ENCODE measurements around the gene ATP9A.

ATP9A gene

GRCh38 chr20:51697096-51697826 lies 70.9 kb downstream of the ATP9A start:
- peak; percentile 44 for DNase-seq (ENCODE audit: low read depth)
- no peak overlapping the region for H3K4me3 ChIP-seq (ENCODE audit: low read depth, low read length)
- no peak for TF ChIP-seq CTCF (conservative IDR thresholded peaks at IDR 0.05; ENCODE audit: low read depth, low read length)

GRCh38 chr20:51696304-51697071 lies 71.7 kb downstream of the ATP9A start:
- DNase-seq (ENCODE audit: low read depth), result peak; percentile 43
- no peak for TF ChIP-seq CTCF (conservative IDR thresholded peaks at IDR 0.05; ENCODE audit: low read depth, low read length)

GRCh38 chr20:51695574-51696303 lies 72.5 kb downstream of the ATP9A start:
- peak; percentile 67 for DNase-seq (ENCODE audit: low read depth)
- no peak for TF ChIP-seq CTCF (conservative IDR thresholded peaks at IDR 0.05; ENCODE audit: low read depth, low read length)
- H3K4me3 ChIP-seq (ENCODE audit: low read depth, low read length), result peak overlapping the region; percentile 41

More at GRCh38 chr20:51696304-51697071, 71.7 kb downstream of the ATP9A start:
- H3K4me3 ChIP-seq (ENCODE audit: low read depth, low read length), result peak overlapping the region; percentile 41

GRCh38 chr20:51692806-51693400 lies 75.3 kb downstream of the ATP9A start:
- H3K4me3 ChIP-seq (ENCODE audit: low read depth, low read length), result no peak overlapping the region
- no peak for DNase-seq (ENCODE audit: low read depth)
- no peak for TF ChIP-seq CTCF (conservative IDR thresholded peaks at IDR 0.05; ENCODE audit: low read depth, low read length)

- no peak for TF ChIP-seq CTCF (conservative IDR thresholded peaks at IDR 0.05; ENCODE audit: low read depth, low read length)
Measured at GRCh38 chr20:51691703-51692102, 76.5 kb downstream of the ATP9A start.

GRCh38 chr20:51688600-51689244 lies 79.5 kb downstream of the ATP9A start:
- no peak overlapping the region for H3K4me3 ChIP-seq (ENCODE audit: low read depth, low read length)
- no peak for DNase-seq (ENCODE audit: low read depth)
- no peak for TF ChIP-seq CTCF (conservative IDR thresholded peaks at IDR 0.05; ENCODE audit: low read depth, low read length)

More at GRCh38 chr20:51691703-51692102, 76.5 kb downstream of the ATP9A start:
- H3K4me3 ChIP-seq (ENCODE audit: low read depth, low read length), result no peak overlapping the region
- no peak for DNase-seq (ENCODE audit: low read depth)

All from choroid plexus epithelial cell (primary cell).